EL (cell line): ENCODE data around the gene BDKRB2.
A peak's percentile ranks its signal among the peaks of the same experiment; 100 is the strongest.

ENCODE experiments used
- DNase-seq: peaks from one replicate; pipeline ENCODE4 v3.0.0-alpha.2; 2016

Gene BDKRB2

GRCh38 chr14:96274543-96274942 lies 69.9 kb downstream of the BDKRB2 start:
- peak; percentile 78 for DNase-seq

GRCh38 chr14:96275177-96276112 lies 70.8 kb downstream of the BDKRB2 start:
- DNase-seq, result peak; percentile 74

- no peak for DNase-seq
These were observed 73.3 kb downstream of the BDKRB2 start for GRCh38 chr14:96277890-96278289.

- peak; percentile 51 for DNase-seq
These were observed 74.9 kb downstream of the BDKRB2 start for GRCh38 chr14:96279564-96279963.

GRCh38 chr14:96280104-96280503 lies 75.5 kb downstream of the BDKRB2 start:
- DNase-seq, result no peak

- DNase-seq, result no peak
These were observed 76.8 kb downstream of the BDKRB2 start for GRCh38 chr14:96281486-96281885.

GRCh38 chr14:96284008-96284407 lies 79.4 kb downstream of the BDKRB2 start:
- no peak for DNase-seq

GRCh38 chr14:96284430-96284829 lies 79.8 kb downstream of the BDKRB2 start:
- no peak for DNase-seq

- no peak for DNase-seq
These were observed 81.0 kb downstream of the BDKRB2 start for GRCh38 chr14:96285667-96286066.

- DNase-seq, result no peak
These were observed 81.6 kb downstream of the BDKRB2 start for GRCh38 chr14:96286251-96286650.

- DNase-seq, result no peak
These were observed 83.2 kb downstream of the BDKRB2 start for GRCh38 chr14:96287856-96288255.
